Uterus (tissue), 4 donors: ENCODE results near the gene ZNF217. TPM values are rescaled to one million over a fixed set of nuclear protein-coding genes. Genes with fewer than 3 reads are reported as not detected.
"Not testable (repeated sequence)": the region's sequence is repeated elsewhere in the genome, so short reads cannot be mapped to it uniquely, and the experiment has no call there.

Source experiments
- DNase-seq, 2 donors: peaks; one replicate each; pipeline ENCODE4 v3.0.0-alpha.2; 2019 to 2020
- H3K27ac ChIP-seq, 2 donors: fragments of 200-600 bp; sonication (generic); 1 replicate in 1 of 2; 2 replicates in 1 of 2; pipeline ENCODE4 v1.5.1; 2016 to 2018
- H3K27me3 ChIP-seq, 2 donors: fragments of 200-600 bp; sonication (generic); one replicate each; pipeline ENCODE4 v1.5.1; 2018 to 2019; ENCODE audit warnings: control low read depth in 1 of 2
- H3K36me3 ChIP-seq, 2 donors: fragments of 200-600 bp; sonication (generic); one replicate each; pipeline ENCODE4 v1.5.1; 2019; ENCODE audit warnings: control low read depth in 1 of 2
- H3K4me1 ChIP-seq, 2 donors: fragments of 200-600 bp; sonication (generic); one replicate each; pipeline ENCODE4 v1.5.1; 2018 to 2019; ENCODE audit warnings: control low read depth in 1 of 2
- H3K4me3 ChIP-seq, 2 donors: fragments of 200-600 bp; sonication (generic); 1 replicate in 1 of 2; 2 replicates in 1 of 2; pipeline ENCODE4 v1.5.1; 2018 to 2019; ENCODE audit warnings: mild to moderate bottlenecking in 1 of 2
- H3K9me3 ChIP-seq, 2 donors: fragments of 200-600 bp; sonication (generic); one replicate each; pipeline ENCODE4 v1.5.1; 2019; ENCODE audit warnings: control low read depth in 1 of 2
- CTCF ChIP-seq, 4 experiments: fragments of 200-600 bp in 2 of 4; fragments of 450-650 bp in 2 of 4; sonication (generic) in 2 of 4; IDR thresholded peaks; one replicate each; pipeline ENCODE4 v1.5.1; 2016 to 2019; ENCODE audit warnings: antibody characterized with exemption in 4 of 4, mild to moderate bottlenecking in 2 of 4, moderate library complexity in 1 of 4
- POLR2A ChIP-seq, 2 donors: fragments of 450-650 bp; IDR thresholded peaks; one replicate each; pipeline ENCODE4 v1.6.1; 2016; ENCODE audit warnings: antibody characterized with exemption in 2 of 2, mild to moderate bottlenecking in 1 of 2, moderate library complexity in 1 of 2
- intact Hi-C: fragments of 100-400 bp; cut with DNase I; formaldehyde crosslinking; loops from one replicate; pipeline ENCODE4 v1.15.1; 2023; ENCODE audit warnings: low total_unique reads
- total RNA-seq, 4 donors: library from RNA; depleted of rRNA in 3 of 4; stranded (reverse); fragments of >200 nt in 3 of 4; gene quantifications; one replicate each; pipeline versions ENCODE4 v1.1.0 to v1.2.4, GENCODE V29; 2014 to 2023
- donor health status: DM: yes; HTN: yes; CAD: no.

The ZNF217 gene
- total RNA-seq, 4 donors from 2014 or later, result 7.4 to 37.8 (median 18.4) TPM

GRCh38 chr20:53622247-53623133 is 28.9 kb upstream of the ZNF217 start:
- TF ChIP-seq POLR2A (IDR thresholded peaks at IDR 0.05), result no peak
- no peak for TF ChIP-seq CTCF (IDR thresholded peaks at IDR 0.05)
- no peaks in the 10 kb centered on the region for H3K27me3 ChIP-seq
- no peaks in the 10 kb centered on the region for H3K36me3 ChIP-seq
- intact Hi-C loops, result no loop called here
- peak overlapping the region in 1 of 2 donors; percentile 33 for H3K4me3 ChIP-seq
- H3K9me3 ChIP-seq, result no peaks in the 10 kb centered on the region
- peak overlapping the region; percentile 89 to 95 for H3K27ac ChIP-seq
- DNase-seq, result no peak
- peaks cover 8 to 14% of the 10 kb centered on the region in 2 donors for H3K4me1 ChIP-seq

- Histone ChIP-seq H3K27me3 (no peaks in the 10 kb centered on the region), H3K4me3 (no peak overlapping the region), H3K36me3 (no peaks in the 10 kb centered on the region), H3K27ac (peak overlapping the region; percentile 89 to 95), H3K9me3 (no peaks in the 10 kb centered on the region), H3K4me1 (peaks cover 8 to 14% of the 10 kb centered on the region in 2 donors)
- peak; percentile 70 to 80 for DNase-seq
- TF ChIP-seq CTCF (IDR thresholded peaks at IDR 0.05) (no peak), POLR2A (IDR thresholded peaks at IDR 0.05) (peak in 1 of 2 donors; percentile 21)
- intact Hi-C loops, result no loop called here
These were observed 28.0 kb upstream of the ZNF217 start for GRCh38 chr20:53621482-53622246.

GRCh38 chr20:53618490-53619000 is 24.9 kb upstream of the ZNF217 start:
- H3K36me3 ChIP-seq, DNase-seq, intact Hi-C loops, H3K27ac ChIP-seq, H3K27me3 ChIP-seq, H3K9me3 ChIP-seq, H3K4me3 ChIP-seq: not testable (repeated sequence)
- peaks cover 8 to 14% of the 10 kb centered on the region in 2 donors for H3K4me1 ChIP-seq

- DNase-seq, result no peak
- no peak for TF ChIP-seq POLR2A (IDR thresholded peaks at IDR 0.05)
- TF ChIP-seq CTCF (IDR thresholded peaks at IDR 0.05), result no peak
- Histone ChIP-seq H3K36me3 (no peaks in the 10 kb centered on the region), H3K4me3 (no peak overlapping the region), H3K9me3 (no peaks in the 10 kb centered on the region), H3K4me1 (peaks cover 8 to 11% of the 10 kb centered on the region in 2 donors), H3K27ac (no peak overlapping the region), H3K27me3 (no peaks in the 10 kb centered on the region)
- intact Hi-C loops, result no loop called here
These were observed 24.3 kb upstream of the ZNF217 start for GRCh38 chr20:53617791-53618489.

GRCh38 chr20:53616489-53616888 is 22.9 kb upstream of the ZNF217 start:
- H3K9me3 ChIP-seq, H3K27me3 ChIP-seq, intact Hi-C loops, H3K4me1 ChIP-seq, H3K36me3 ChIP-seq, H3K4me3 ChIP-seq, H3K27ac ChIP-seq, DNase-seq: not testable (repeated sequence)
